SU-DHL-6 (cell line): ENCODE data around the gene USP6NL.

ENCODE experiments used
- EZH2phosphoT487 ChIP-seq: fragments of 200-600 bp; sonication (generic), shearing (Covaris generic); conservative IDR thresholded peaks from 2 replicates; pipeline ENCODE4 v1.6.1; 2018; ENCODE audit warnings: mild to moderate bottlenecking, antibody characterized with exemption, low read length, moderate library complexity, mixed read lengths
- TF ChIP-seq, protein P1 (sequence below): fragments of 200-600 bp; sonication (generic); IDR thresholded peaks from one replicate; pipeline ENCODE4 v1.5.1; 2017; ENCODE audit warnings: antibody characterized with exemption, mild to moderate bottlenecking, low read length, moderate library complexity; ENCODE audit not compliant: insufficient read depth, poor library complexity, severe bottlenecking

DNA sequence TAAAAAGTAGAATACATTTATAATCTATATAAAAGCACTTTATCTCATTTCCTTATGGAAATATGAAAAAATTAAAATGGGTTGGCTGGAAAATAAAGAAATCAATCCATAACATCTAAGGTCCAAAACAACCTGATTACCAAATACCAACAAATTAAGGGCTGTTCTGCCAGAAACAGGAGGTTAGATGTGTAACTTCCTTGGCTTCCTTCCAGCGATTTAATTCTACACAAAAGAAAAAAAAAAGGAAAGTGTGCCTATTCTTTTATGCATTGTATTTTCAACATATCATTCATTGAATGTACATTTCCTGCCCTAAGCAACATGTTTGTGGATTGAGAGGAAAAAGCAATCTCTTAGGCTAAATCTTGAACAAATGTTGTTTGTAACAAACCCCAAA lies 36.2 kb upstream of the USP6NL start:
- TF ChIP-seq, protein P1, sequence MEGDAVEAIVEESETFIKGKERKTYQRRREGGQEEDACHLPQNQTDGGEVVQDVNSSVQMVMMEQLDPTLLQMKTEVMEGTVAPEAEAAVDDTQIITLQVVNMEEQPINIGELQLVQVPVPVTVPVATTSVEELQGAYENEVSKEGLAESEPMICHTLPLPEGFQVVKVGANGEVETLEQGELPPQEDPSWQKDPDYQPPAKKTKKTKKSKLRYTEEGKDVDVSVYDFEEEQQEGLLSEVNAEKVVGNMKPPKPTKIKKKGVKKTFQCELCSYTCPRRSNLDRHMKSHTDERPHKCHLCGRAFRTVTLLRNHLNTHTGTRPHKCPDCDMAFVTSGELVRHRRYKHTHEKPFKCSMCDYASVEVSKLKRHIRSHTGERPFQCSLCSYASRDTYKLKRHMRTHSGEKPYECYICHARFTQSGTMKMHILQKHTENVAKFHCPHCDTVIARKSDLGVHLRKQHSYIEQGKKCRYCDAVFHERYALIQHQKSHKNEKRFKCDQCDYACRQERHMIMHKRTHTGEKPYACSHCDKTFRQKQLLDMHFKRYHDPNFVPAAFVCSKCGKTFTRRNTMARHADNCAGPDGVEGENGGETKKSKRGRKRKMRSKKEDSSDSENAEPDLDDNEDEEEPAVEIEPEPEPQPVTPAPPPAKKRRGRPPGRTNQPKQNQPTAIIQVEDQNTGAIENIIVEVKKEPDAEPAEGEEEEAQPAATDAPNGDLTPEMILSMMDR, result no peak
- TF ChIP-seq EZH2phosphoT487, result no peak
